Fibroblast of the aortic adventitia (primary cell): Measurements from ENCODE around the gene TMIGD3. TPM values are rescaled to one million over a fixed set of nuclear protein-coding genes. Genes with fewer than 3 reads are reported as not detected.
"Not testable (repeated sequence)": the region's sequence is repeated elsewhere in the genome, so short reads cannot be mapped to it uniquely, and the experiment has no call there.

Experiments
- DNase-seq: peaks from one replicate; pipeline ENCODE4 v3.0.0-alpha.2; 2010; ENCODE audit warnings: low read depth
- H3K4me3 ChIP-seq: 2 replicates; pipeline ENCODE4 v1.5.1; 2011; ENCODE audit warnings: low read depth, mild to moderate bottlenecking, control low read depth, low read length, moderate library complexity
- total RNA-seq: library from RNA; depleted of rRNA; stranded (reverse); fragments of >200 nt; gene quantifications from 2 replicates; pipeline ENCODE4 v1.2.3, GENCODE V29; 2012; ENCODE audit warnings: low replicate concordance
- TF ChIP-seq, protein P1 (sequence below): IDR thresholded peaks from 2 replicates; pipeline ENCODE4 v1.5.1; 2011; ENCODE audit warnings: mild to moderate bottlenecking, low read length, control low read depth, inconsistent platforms; ENCODE audit not compliant: insufficient read depth

The TMIGD3 gene
- total RNA-seq, result not detected in 2 replicates

DNA sequence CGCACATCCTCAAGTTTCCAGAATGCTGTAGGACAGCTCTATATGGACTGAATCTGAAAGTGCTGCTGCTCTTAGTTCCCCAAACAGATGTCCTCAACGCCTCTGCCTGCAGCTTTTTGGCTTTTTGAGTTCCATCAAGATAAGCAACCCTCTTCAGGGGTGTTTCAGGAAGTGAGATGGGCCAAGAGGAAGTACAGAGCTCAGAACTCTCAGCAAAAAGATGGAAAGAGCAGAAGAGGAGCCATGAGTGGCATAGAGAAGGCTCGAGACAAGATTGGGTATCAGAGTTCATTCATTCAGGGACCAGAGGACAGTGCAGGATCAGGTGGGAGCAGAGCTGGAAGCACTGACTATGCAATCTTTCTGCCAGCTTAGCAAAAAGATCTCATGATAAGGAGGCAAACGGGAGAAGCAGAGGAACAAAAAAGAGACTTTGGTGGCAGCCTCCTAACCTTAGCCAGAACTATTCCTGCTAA, at the start of gene TMIGD3, which contains the start of gene ADORA3:
Gene TMIGD3 (minus strand): TSS at position 49 of the 476 bp plus-strand sequence. CDS start 279 bp downstream, outside the sequence.
Gene ADORA3 (minus strand): TSS at position 49 of the 476 bp plus-strand sequence. CDS start 279 bp downstream, outside the sequence.
- TF ChIP-seq, protein P1, sequence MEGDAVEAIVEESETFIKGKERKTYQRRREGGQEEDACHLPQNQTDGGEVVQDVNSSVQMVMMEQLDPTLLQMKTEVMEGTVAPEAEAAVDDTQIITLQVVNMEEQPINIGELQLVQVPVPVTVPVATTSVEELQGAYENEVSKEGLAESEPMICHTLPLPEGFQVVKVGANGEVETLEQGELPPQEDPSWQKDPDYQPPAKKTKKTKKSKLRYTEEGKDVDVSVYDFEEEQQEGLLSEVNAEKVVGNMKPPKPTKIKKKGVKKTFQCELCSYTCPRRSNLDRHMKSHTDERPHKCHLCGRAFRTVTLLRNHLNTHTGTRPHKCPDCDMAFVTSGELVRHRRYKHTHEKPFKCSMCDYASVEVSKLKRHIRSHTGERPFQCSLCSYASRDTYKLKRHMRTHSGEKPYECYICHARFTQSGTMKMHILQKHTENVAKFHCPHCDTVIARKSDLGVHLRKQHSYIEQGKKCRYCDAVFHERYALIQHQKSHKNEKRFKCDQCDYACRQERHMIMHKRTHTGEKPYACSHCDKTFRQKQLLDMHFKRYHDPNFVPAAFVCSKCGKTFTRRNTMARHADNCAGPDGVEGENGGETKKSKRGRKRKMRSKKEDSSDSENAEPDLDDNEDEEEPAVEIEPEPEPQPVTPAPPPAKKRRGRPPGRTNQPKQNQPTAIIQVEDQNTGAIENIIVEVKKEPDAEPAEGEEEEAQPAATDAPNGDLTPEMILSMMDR, result no peak
- H3K4me3 ChIP-seq, result no peak within 1 kb of the TSS
- DNase-seq, result no peak

DNA sequence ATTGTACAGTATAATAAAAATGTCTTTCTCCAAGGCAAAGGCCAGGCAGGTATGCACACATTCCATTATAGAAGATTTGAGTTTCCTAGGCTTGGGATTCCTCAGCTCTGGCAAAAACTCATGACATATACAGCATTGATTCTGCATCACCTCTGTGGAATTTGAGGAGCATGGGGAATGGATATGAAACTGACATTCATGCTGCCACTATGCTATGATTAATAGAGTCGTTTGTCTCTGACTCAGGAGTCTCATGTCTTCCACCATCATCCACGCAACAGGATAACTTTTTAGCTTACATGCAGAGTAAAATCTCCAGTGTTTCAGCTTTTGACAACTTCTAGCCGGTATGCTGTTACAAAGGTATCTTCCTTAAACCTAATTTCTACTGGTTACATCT, 49.8 kb upstream of the TMIGD3 start:
- DNase-seq, result peak; percentile 57
- TF ChIP-seq, protein P1, result no peak
- no peak overlapping the region for H3K4me3 ChIP-seq

GRCh38 chr1:111552587-111552986, 49.2 kb upstream of the TMIGD3 start:
- H3K4me3 ChIP-seq, result no peak overlapping the region
- no peak for DNase-seq
- TF ChIP-seq, protein P1, result no peak

- no peak overlapping the region for H3K4me3 ChIP-seq
- TF ChIP-seq, protein P1, result no peak
- DNase-seq, result no peak
These were observed 48.4 kb upstream of the TMIGD3 start for GRCh38 chr1:111551623-111552411.

GRCh38 chr1:111547786-111548185, 44.4 kb upstream of the TMIGD3 start:
- DNase-seq, H3K4me3 ChIP-seq: not testable (repeated sequence)

GRCh38 chr1:111542187-111542586, 38.8 kb upstream of the TMIGD3 start:
- TF ChIP-seq, protein P1, result no peak
- no peak for DNase-seq
- H3K4me3 ChIP-seq, result no peak overlapping the region

DNA sequence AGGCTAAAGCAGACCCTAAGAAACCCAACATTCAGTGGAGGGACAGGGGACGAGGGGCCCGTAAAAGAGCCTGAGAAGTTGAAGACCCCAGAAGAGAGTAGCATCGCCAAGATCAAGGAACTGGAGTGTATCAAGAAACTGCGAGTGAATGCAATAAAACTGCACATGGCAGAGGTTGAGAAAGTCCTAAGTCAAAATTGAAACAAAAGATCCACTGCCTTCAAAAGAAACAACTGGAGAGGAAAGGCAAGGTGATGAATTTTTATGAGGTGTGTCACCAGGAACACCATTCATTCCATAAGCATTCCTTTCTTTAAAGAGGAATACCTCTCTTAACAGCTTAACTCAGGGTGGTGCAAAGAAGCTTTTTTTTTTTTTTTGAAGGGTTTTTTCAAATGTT, 38.3 kb upstream of the TMIGD3 start:
- peak; percentile 45 for DNase-seq
- no peak overlapping the region for H3K4me3 ChIP-seq
- TF ChIP-seq, protein P1, result no peak
